Measurements from ENCODE around the gene MT1B. TPM values are rescaled to one million over a fixed set of nuclear protein-coding genes. Genes with fewer than 3 reads are reported as not detected.

The MT1B gene
- total and polyA plus RNA-seq, 9 of the 15 experiments (the other 6 are each of a cell fraction or from before 2014, with no cell fraction given): not detected

DNA sequence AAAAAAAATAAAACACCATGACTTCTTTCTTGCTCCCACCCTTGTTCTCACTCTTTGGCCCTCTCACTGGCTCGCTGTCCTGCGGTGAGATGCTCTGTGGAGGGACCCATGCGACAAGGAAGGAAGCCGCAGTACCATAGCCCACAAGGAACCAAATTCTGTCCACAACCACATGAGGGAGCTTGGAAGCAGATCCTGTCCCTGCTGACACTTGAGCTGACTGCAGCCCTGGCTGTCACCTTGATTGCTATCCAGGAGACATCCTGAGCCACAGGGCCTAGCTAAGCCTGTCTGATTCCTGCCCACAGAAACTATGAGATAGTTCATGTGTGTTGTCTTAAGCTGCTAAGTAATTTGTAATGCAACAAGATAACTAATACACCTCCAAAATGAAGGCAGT, 48.1 kb upstream of the MT1B start (continued):
- TF ChIP-seq DDX20 (tag; IDR thresholded peaks at IDR 0.05; ENCODE audit: low read depth): no peak
- TF ChIP-seq, protein P1, sequence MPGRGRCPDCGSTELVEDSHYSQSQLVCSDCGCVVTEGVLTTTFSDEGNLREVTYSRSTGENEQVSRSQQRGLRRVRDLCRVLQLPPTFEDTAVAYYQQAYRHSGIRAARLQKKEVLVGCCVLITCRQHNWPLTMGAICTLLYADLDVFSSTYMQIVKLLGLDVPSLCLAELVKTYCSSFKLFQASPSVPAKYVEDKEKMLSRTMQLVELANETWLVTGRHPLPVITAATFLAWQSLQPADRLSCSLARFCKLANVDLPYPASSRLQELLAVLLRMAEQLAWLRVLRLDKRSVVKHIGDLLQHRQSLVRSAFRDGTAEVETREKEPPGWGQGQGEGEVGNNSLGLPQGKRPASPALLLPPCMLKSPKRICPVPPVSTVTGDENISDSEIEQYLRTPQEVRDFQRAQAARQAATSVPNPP (IDR thresholded peaks at IDR 0.05; ENCODE audit: borderline replicate concordance, insufficient read depth, insufficient read length): no peak
- TF ChIP-seq PHF21A (IDR thresholded peaks at IDR 0.05; ENCODE audit: borderline replicate concordance, low read depth): no peak
- TF ChIP-seq, protein P2, sequence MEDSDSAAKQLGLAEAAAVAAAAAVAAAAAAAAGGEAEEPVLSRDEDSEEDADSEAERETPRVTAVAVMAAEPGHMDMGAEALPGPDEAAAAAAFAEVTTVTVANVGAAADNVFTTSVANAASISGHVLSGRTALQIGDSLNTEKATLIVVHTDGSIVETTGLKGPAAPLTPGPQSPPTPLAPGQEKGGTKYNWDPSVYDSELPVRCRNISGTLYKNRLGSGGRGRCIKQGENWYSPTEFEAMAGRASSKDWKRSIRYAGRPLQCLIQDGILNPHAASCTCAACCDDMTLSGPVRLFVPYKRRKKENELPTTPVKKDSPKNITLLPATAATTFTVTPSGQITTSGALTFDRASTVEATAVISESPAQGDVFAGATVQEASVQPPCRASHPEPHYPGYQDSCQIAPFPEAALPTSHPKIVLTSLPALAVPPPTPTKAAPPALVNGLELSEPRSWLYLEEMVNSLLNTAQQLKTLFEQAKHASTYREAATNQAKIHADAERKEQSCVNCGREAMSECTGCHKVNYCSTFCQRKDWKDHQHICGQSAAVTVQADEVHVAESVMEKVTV (CRISPR knock-in tag; IDR thresholded peaks at IDR 0.05): peak; percentile 38; the same call in 1 of the 2 replicates
- TF ChIP-seq MAFG (tag; conservative IDR thresholded peaks at IDR 0.05): no peak
- peak; percentile 55 to 74 for TF ChIP-seq RAD21 (CRISPR knock-in tag; conservative IDR thresholded peaks at IDR 0.05 in 1 of 2, IDR thresholded peaks at IDR 0.05 in 1 of 2)
- TF ChIP-seq, protein P3, sequence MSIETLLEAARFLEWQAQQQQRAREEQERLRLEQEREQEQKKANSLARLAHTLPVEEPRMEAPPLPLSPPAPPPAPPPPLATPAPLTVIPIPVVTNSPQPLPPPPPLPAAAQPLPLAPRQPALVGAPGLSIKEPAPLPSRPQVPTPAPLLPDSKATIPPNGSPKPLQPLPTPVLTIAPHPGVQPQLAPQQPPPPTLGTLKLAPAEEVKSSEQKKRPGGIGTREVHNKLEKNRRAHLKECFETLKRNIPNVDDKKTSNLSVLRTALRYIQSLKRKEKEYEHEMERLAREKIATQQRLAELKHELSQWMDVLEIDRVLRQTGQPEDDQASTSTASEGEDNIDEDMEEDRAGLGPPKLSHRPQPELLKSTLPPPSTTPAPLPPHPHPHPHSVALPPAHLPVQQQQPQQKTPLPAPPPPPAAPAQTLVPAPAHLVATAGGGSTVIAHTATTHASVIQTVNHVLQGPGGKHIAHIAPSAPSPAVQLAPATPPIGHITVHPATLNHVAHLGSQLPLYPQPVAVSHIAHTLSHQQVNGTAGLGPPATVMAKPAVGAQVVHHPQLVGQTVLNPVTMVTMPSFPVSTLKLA (conservative IDR thresholded peaks at IDR 0.05): no peak
- TF ChIP-seq, protein P4, sequence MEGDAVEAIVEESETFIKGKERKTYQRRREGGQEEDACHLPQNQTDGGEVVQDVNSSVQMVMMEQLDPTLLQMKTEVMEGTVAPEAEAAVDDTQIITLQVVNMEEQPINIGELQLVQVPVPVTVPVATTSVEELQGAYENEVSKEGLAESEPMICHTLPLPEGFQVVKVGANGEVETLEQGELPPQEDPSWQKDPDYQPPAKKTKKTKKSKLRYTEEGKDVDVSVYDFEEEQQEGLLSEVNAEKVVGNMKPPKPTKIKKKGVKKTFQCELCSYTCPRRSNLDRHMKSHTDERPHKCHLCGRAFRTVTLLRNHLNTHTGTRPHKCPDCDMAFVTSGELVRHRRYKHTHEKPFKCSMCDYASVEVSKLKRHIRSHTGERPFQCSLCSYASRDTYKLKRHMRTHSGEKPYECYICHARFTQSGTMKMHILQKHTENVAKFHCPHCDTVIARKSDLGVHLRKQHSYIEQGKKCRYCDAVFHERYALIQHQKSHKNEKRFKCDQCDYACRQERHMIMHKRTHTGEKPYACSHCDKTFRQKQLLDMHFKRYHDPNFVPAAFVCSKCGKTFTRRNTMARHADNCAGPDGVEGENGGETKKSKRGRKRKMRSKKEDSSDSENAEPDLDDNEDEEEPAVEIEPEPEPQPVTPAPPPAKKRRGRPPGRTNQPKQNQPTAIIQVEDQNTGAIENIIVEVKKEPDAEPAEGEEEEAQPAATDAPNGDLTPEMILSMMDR (IDR thresholded peaks at IDR 0.05 in 2 of 3, conservative IDR thresholded peaks at IDR 0.05 in 1 of 3; ENCODE audit: insufficient read depth in 2 of 3, low read depth in 1 of 3, low read length in 3 of 3): peak; percentile 53 to 68 (median 61)
- no peak for TF ChIP-seq SP1 (CRISPR knock-in tag; IDR thresholded peaks at IDR 0.05)
- no peak for TF ChIP-seq XRCC4 (IDR thresholded peaks at IDR 0.05; ENCODE audit: extremely low read depth, insufficient read depth, insufficient read length)
